Mesendoderm (in vitro differentiated cells): ENCODE measurements around the gene TENT5C.

ENCODE experiments used
- DNase-seq: peaks from one replicate; pipeline ENCODE4 v3.0.0; 2013
- H2AK5ac ChIP-seq: 2 replicates; pipeline ENCODE4 v1.6.1; 2013; ENCODE audit warnings: low read length, inconsistent platforms
- H2BK120ac ChIP-seq: 2 replicates; pipeline ENCODE4 v1.6.1; 2013; ENCODE audit warnings: low read depth, mild to moderate bottlenecking, low read length, moderate library complexity, mixed read lengths
- H2BK15ac ChIP-seq: replicated peaks from 2 replicates; pipeline ENCODE4 v1.6.1; 2013; ENCODE audit warnings: low read depth, mild to moderate bottlenecking, moderate library complexity
- H2BK5ac ChIP-seq: 2 replicates; pipeline ENCODE4 v1.6.1; 2013; ENCODE audit warnings: low read length, inconsistent platforms
- H3K18ac ChIP-seq: 2 replicates; pipeline ENCODE4 v1.6.1; 2013; ENCODE audit warnings: mild to moderate bottlenecking, low read length, mixed read lengths
- H3K23ac ChIP-seq: one replicate; pipeline ENCODE4 v1.6.1; 2013; ENCODE audit warnings: low read length
- H3K27ac ChIP-seq: 2 replicates; pipeline ENCODE4 v1.5.1; 2013; ENCODE audit warnings: low read depth, mild to moderate bottlenecking, inconsistent platforms, low read length, moderate library complexity
- H3K27me3 ChIP-seq: 2 replicates; pipeline ENCODE4 v1.6.1; 2013; ENCODE audit warnings: low read length, control low read depth, mild to moderate bottlenecking, inconsistent platforms; ENCODE audit not compliant: insufficient read depth, poor library complexity
- H3K36me3 ChIP-seq: 2 replicates; pipeline ENCODE4 v1.6.1; 2013; ENCODE audit warnings: low read length, inconsistent platforms; ENCODE audit not compliant: control insufficient read depth, insufficient read depth
- H3K4ac ChIP-seq: one replicate; pipeline ENCODE4 v1.6.1; 2013; ENCODE audit warnings: low read depth, mild to moderate bottlenecking, low read length, moderate library complexity
- H3K4me1 ChIP-seq: 2 replicates; pipeline ENCODE4 v1.6.1; 2013; ENCODE audit warnings: low read depth, low read length, inconsistent platforms; ENCODE audit not compliant: control insufficient read depth
- H3K4me2 ChIP-seq: 2 replicates; pipeline ENCODE4 v1.6.1; 2013; ENCODE audit warnings: low read length
- H3K4me3 ChIP-seq: 2 replicates; pipeline ENCODE4 v1.5.1; 2013; ENCODE audit warnings: mild to moderate bottlenecking, low read length
- H3K56ac ChIP-seq: one replicate; pipeline ENCODE4 v1.6.1; 2013; ENCODE audit warnings: low read length
- H3K79me1 ChIP-seq: 2 replicates; pipeline ENCODE4 v1.6.1; 2013; ENCODE audit warnings: low read length, inconsistent platforms
- H3K79me2 ChIP-seq: 2 replicates; pipeline ENCODE4 v1.6.1; 2013; ENCODE audit warnings: mild to moderate bottlenecking, low read length; ENCODE audit not compliant: control insufficient read depth, insufficient read depth
- H3K9ac ChIP-seq: 2 replicates; pipeline ENCODE4 v1.6.1; 2013; ENCODE audit warnings: low read length, inconsistent platforms
- H4K5ac ChIP-seq: one replicate; pipeline ENCODE4 v1.6.1; 2013; ENCODE audit warnings: low read length
- H4K8ac ChIP-seq: one replicate; pipeline ENCODE4 v1.6.1; 2013; ENCODE audit warnings: low read depth, mild to moderate bottlenecking, control low read depth, low read length, moderate library complexity
- WGBS: extraction: QIAGEN DNeasy Blood & Tissue Kit; methylation state at CpG from one replicate; pipeline ENCODE4 v1.1.7; 2013; ENCODE audit warnings: low lambda C conversion rate, missing lambda C conversion rate; ENCODE audit not compliant: insufficient coverage; ENCODE audit errors: extremely low coverage; 5-methylcytosine and 5-hydroxymethylcytosine counted together

TENT5C gene

DNA sequence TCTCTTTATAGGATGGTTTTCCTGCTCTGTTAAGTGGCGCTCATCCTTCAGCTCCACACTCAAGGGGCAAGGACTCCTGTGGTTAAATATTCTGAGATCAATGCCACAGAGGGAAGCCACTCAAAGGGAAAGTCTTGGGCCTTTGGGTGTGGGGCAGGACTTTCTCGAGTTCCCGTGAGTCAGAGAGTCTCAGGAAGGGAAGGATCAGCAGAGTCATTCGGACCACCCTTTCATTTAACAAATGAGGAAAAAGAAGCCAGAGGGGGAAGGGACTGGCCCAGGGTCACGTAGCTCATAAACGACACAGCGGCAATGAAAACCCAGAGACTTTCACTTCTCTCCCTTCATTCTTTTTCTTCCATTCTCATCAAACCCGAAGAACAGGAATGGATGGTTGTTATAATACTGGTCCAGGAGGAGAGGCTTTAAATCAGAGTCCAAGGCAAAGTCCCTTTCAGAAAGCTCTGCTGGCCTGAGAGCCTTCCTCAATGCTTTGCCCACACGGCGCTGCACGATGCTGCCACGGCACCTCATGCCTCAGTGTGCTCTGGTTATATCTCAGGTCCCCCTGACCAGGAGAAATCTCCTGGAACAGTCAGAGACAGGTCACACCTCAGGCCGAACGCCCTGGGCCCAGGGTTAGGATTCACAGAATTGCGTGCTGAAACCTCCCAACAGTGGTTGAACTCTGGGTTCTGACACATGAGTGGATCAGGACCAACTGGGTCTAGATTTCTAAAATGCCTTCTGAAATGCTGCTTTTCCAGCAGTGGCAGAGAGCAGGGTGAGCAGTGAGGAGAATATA is 65.3 kb downstream of the TENT5C start:
- Histone ChIP-seq H4K5ac (no peak overlapping the region), H3K27ac (no peak overlapping the region), H3K79me2 (no peaks in the 10 kb centered on the region), H3K4ac (no peak overlapping the region), H2BK5ac (no peak overlapping the region), H3K27me3 (no peaks in the 10 kb centered on the region), H3K18ac (no peak overlapping the region), H2BK120ac (no peak overlapping the region), H3K4me1 (peaks cover 2% of the 10 kb centered on the region), H2AK5ac (no peak overlapping the region), H3K23ac (no peak overlapping the region), H2BK15ac (no peak overlapping the region), H4K8ac (no peak overlapping the region), H3K36me3 (no peaks in the 10 kb centered on the region), H3K79me1 (no peaks in the 10 kb centered on the region), H3K9ac (no peak overlapping the region), H3K4me2 (no peak overlapping the region), H3K4me3 (no peak overlapping the region), H3K56ac (no peak overlapping the region)
- no CpG with 5 or more reads among the region's 15 CpGs for WGBS
- no peak for DNase-seq

- H3K23ac ChIP-seq, result no peak overlapping the region
- no peak overlapping the region for H3K27ac ChIP-seq
- no peaks in the 10 kb centered on the region for H3K79me2 ChIP-seq
- peak; percentile 56 for DNase-seq
- peak overlapping the region; percentile 25 for H3K56ac ChIP-seq
- H2BK15ac ChIP-seq, result no peak overlapping the region
- H3K27me3 ChIP-seq, result no peaks in the 10 kb centered on the region
- H2BK120ac ChIP-seq, result no peak overlapping the region
- no peak overlapping the region for H3K4me3 ChIP-seq
- H3K4me1 ChIP-seq, result peaks cover under 1% of the 10 kb centered on the region
- no peak overlapping the region for H3K9ac ChIP-seq
- no peaks in the 10 kb centered on the region for H3K36me3 ChIP-seq
- H2BK5ac ChIP-seq, result no peak overlapping the region
- WGBS, result no CpG with 5 or more reads among the region's 6 CpGs
- no peak overlapping the region for H3K4me2 ChIP-seq
- H3K79me1 ChIP-seq, result no peaks in the 10 kb centered on the region
- no peak overlapping the region for H4K5ac ChIP-seq
- no peak overlapping the region for H2AK5ac ChIP-seq
- no peak overlapping the region for H4K8ac ChIP-seq
- H3K18ac ChIP-seq, result no peak overlapping the region
- H3K4ac ChIP-seq, result no peak overlapping the region
These were observed 66.1 kb downstream of the TENT5C start for GRCh38 chr1:117671781-117672501.

DNA sequence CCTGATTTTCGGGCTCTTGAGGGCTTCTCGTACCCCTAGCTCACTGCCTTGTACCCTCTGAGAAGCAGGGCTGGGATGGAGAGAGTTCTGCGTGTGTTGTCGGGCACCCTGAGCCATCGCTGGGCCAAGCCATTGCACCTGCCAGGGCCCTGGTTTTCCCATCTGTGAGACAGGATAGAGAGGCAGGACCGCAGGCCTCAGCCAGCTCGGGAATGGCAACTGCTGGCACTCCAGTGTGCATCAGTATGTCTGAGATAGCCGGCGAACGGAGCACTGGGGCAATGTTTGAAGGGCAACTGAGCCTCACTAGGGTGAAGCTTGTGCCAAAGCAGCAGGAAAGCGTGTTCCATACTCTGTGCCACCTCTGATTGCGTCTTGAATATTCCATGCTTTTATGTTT is 66.9 kb downstream of the TENT5C start:
- no peak overlapping the region for H4K8ac ChIP-seq
- no peak overlapping the region for H3K4me2 ChIP-seq
- H3K9ac ChIP-seq, result no peak overlapping the region
- H3K4ac ChIP-seq, result no peak overlapping the region
- H2AK5ac ChIP-seq, result no peak overlapping the region
- no peak overlapping the region for H2BK5ac ChIP-seq
- H2BK15ac ChIP-seq, result no peak overlapping the region
- no peak overlapping the region for H3K23ac ChIP-seq
- no peak overlapping the region for H3K18ac ChIP-seq
- no peaks in the 10 kb centered on the region for H3K79me2 ChIP-seq
- H3K56ac ChIP-seq, result no peak overlapping the region
- H3K27me3 ChIP-seq, result no peaks in the 10 kb centered on the region
- no peaks in the 10 kb centered on the region for H3K36me3 ChIP-seq
- no peak overlapping the region for H2BK120ac ChIP-seq
- no peak for DNase-seq
- no peak overlapping the region for H3K4me3 ChIP-seq
- H3K79me1 ChIP-seq, result no peaks in the 10 kb centered on the region
- H3K4me1 ChIP-seq, result no peaks in the 10 kb centered on the region
- H3K27ac ChIP-seq, result no peak overlapping the region
- WGBS, result no CpG with 5 or more reads among the region's 12 CpGs
- no peak overlapping the region for H4K5ac ChIP-seq

- Histone ChIP-seq H3K18ac (no peak overlapping the region), H3K23ac (no peak overlapping the region), H3K27me3 (no peaks in the 10 kb centered on the region), H3K36me3 (no peaks in the 10 kb centered on the region), H3K79me2 (no peaks in the 10 kb centered on the region), H2BK5ac (no peak overlapping the region), H3K9ac (no peak overlapping the region), H4K5ac (no peak overlapping the region), H3K4me3 (no peak overlapping the region), H3K4ac (no peak overlapping the region), H3K4me1 (peaks cover 2% of the 10 kb centered on the region), H3K56ac (no peak overlapping the region), H3K79me1 (no peaks in the 10 kb centered on the region), H3K27ac (no peak overlapping the region), H2BK15ac (no peak overlapping the region), H3K4me2 (no peak overlapping the region), H2AK5ac (no peak overlapping the region), H4K8ac (no peak overlapping the region), H2BK120ac (no peak overlapping the region)
- DNase-seq, result no peak
- no CpG with 5 or more reads among the region's 2 CpGs for WGBS
These were observed 67.6 kb downstream of the TENT5C start for GRCh38 chr1:117673405-117673804.

- H2AK5ac ChIP-seq, result no peak overlapping the region
These were observed 68.9 kb downstream of the TENT5C start for GRCh38 chr1:117674521-117675400.

More at GRCh38 chr1:117674521-117675400, 68.9 kb downstream of the TENT5C start:
- no peak overlapping the region for H3K23ac ChIP-seq
- no peak overlapping the region for H3K4me2 ChIP-seq
- no peak overlapping the region for H4K8ac ChIP-seq
- peak; percentile 54 for DNase-seq
- no peak overlapping the region for H3K9ac ChIP-seq
- H2BK15ac ChIP-seq, result no peak overlapping the region
- no peak overlapping the region for H4K5ac ChIP-seq
- no peak overlapping the region for H3K56ac ChIP-seq
- peaks cover 2% of the 10 kb centered on the region for H3K4me1 ChIP-seq
- no peak overlapping the region for H3K4me3 ChIP-seq
- no peak overlapping the region for H3K27ac ChIP-seq
- H3K4ac ChIP-seq, result no peak overlapping the region
- no peak overlapping the region for H3K18ac ChIP-seq
- no peak overlapping the region for H2BK5ac ChIP-seq
- H3K79me2 ChIP-seq, result no peaks in the 10 kb centered on the region
- no peak overlapping the region for H2BK120ac ChIP-seq
- H3K79me1 ChIP-seq, result no peaks in the 10 kb centered on the region
- no peaks in the 10 kb centered on the region for H3K27me3 ChIP-seq
- H3K36me3 ChIP-seq, result no peaks in the 10 kb centered on the region
- WGBS, result no CpG with 5 or more reads among the region's 10 CpGs
